H9 (cell line): ENCODE data around the gene DNAI2. TPM values are rescaled to one million over a fixed set of nuclear protein-coding genes. Genes with fewer than 3 reads are reported as not detected.

Source experiments
- DNase-seq: peaks from one replicate; pipeline ENCODE4 v3.0.0-alpha.2; 2017
- H2AFZ ChIP-seq: one replicate; pipeline ENCODE4 v1.6.1; 2013; ENCODE audit warnings: mild to moderate bottlenecking, low read length, control low read depth, moderate library complexity
- H2AK5ac ChIP-seq: 2 replicates; pipeline ENCODE4 v1.6.1; 2013; ENCODE audit warnings: low read length, control low read depth, mixed read lengths; ENCODE audit not compliant: insufficient read length
- H2BK120ac ChIP-seq: one replicate; pipeline ENCODE4 v1.6.1; 2013; ENCODE audit warnings: low read depth, mild to moderate bottlenecking, low read length, control low read depth, inconsistent platforms; ENCODE audit not compliant: poor library complexity, severe bottlenecking
- H2BK12ac ChIP-seq: 2 replicates; pipeline ENCODE4 v1.6.1; 2013; ENCODE audit warnings: low read length, control low read depth, mixed read lengths, low read depth; ENCODE audit not compliant: insufficient read length
- H2BK15ac ChIP-seq: 2 replicates; pipeline ENCODE4 v1.6.1; 2013; ENCODE audit warnings: low read depth, low read length, control low read depth
- H2BK20ac ChIP-seq: one replicate; pipeline ENCODE4 v1.6.1; 2013; ENCODE audit warnings: low read depth, mild to moderate bottlenecking, low read length, control low read depth, inconsistent platforms; ENCODE audit not compliant: poor library complexity, severe bottlenecking
- H2BK5ac ChIP-seq: 2 replicates; pipeline ENCODE4 v1.6.1; 2013; ENCODE audit warnings: low read length, control low read depth, mixed read lengths; ENCODE audit not compliant: insufficient read length
- H3K14ac ChIP-seq: 2 replicates; pipeline ENCODE4 v1.6.1; 2013; ENCODE audit warnings: low read length, control low read depth; ENCODE audit not compliant: insufficient read depth
- H3K18ac ChIP-seq: 2 replicates; pipeline ENCODE4 v1.6.1; 2013; ENCODE audit warnings: low read depth, mild to moderate bottlenecking, mixed read lengths, low read length, control low read depth; ENCODE audit not compliant: insufficient read length
- H3K23ac ChIP-seq: 2 replicates; pipeline ENCODE4 v1.6.1; 2013; ENCODE audit warnings: low read length, control low read depth, mixed read lengths, low read depth; ENCODE audit not compliant: insufficient read length
- H3K23me2 ChIP-seq: 2 replicates; pipeline ENCODE4 v1.6.1; 2013; ENCODE audit warnings: low read depth, mild to moderate bottlenecking, mixed read lengths, low read length, control low read depth; ENCODE audit not compliant: insufficient read length, poor library complexity, severe bottlenecking
- H3K27ac ChIP-seq: 2 replicates; pipeline ENCODE4 v1.5.1; 2013; ENCODE audit warnings: low read length, control low read depth, mixed read lengths, low read depth; ENCODE audit not compliant: insufficient read length
- H3K27me3 ChIP-seq: 2 replicates; pipeline ENCODE4 v1.6.1; 2013; ENCODE audit warnings: low read length, control low read depth, inconsistent platforms; ENCODE audit not compliant: insufficient read depth
- H3K4ac ChIP-seq: 2 replicates; pipeline ENCODE4 v1.6.1; 2013; ENCODE audit warnings: low read depth, mild to moderate bottlenecking, control low read depth, inconsistent platforms, low read length, moderate library complexity
- H3K4me1 ChIP-seq: 2 replicates; pipeline ENCODE4 v1.6.1; 2013; ENCODE audit warnings: low read length, control low read depth, inconsistent platforms; ENCODE audit not compliant: insufficient read depth
- H3K4me2 ChIP-seq: 2 replicates; pipeline ENCODE4 v1.6.1; 2013; ENCODE audit warnings: low read length, control low read depth, mixed read lengths; ENCODE audit not compliant: insufficient read length, insufficient read depth
- H3K56ac ChIP-seq: 2 replicates; pipeline ENCODE4 v1.6.1; 2013; ENCODE audit warnings: low read depth, mild to moderate bottlenecking, mixed read lengths, low read length, control low read depth; ENCODE audit not compliant: insufficient read length
- H3K79me1 ChIP-seq: 2 replicates; pipeline ENCODE4 v1.6.1; 2013; ENCODE audit warnings: low read depth, mild to moderate bottlenecking, moderate library complexity, low read length, control low read depth, inconsistent platforms; ENCODE audit not compliant: insufficient read depth, poor library complexity, severe bottlenecking
- H3K79me2 ChIP-seq: 2 replicates; pipeline ENCODE4 v1.6.1; 2013; ENCODE audit warnings: low read length, control low read depth, inconsistent platforms; ENCODE audit not compliant: insufficient read depth
- H3K9ac ChIP-seq: 2 replicates; pipeline ENCODE4 v1.6.1; 2013; ENCODE audit warnings: low read length, control low read depth, mixed read lengths; ENCODE audit not compliant: insufficient read length; ENCODE audit errors: extremely low read depth
- H3K9me3 ChIP-seq: one replicate; pipeline ENCODE4 v1.6.1; 2013; ENCODE audit warnings: low read depth, low read length, inconsistent platforms; ENCODE audit not compliant: control insufficient read depth
- H3T11ph ChIP-seq: one replicate; pipeline ENCODE4 v1.6.1; 2013; ENCODE audit warnings: mild to moderate bottlenecking, low read length, control low read depth, inconsistent platforms
- H4K20me1 ChIP-seq: one replicate; pipeline ENCODE4 v1.6.1; 2013; ENCODE audit not compliant: control insufficient read depth, insufficient read length, insufficient read depth
- H4K5ac ChIP-seq: 2 replicates; pipeline ENCODE4 v1.6.1; 2013; ENCODE audit warnings: low read depth, mild to moderate bottlenecking, mixed read lengths, low read length, control low read depth; ENCODE audit not compliant: insufficient read length
- H4K8ac ChIP-seq: replicated peaks from 2 replicates; pipeline ENCODE4 v1.6.1; 2013; ENCODE audit warnings: low read length, control low read depth, mixed read lengths, low read depth; ENCODE audit not compliant: insufficient read length
- H4K91ac ChIP-seq: 2 replicates; pipeline ENCODE4 v1.6.1; 2013; ENCODE audit warnings: low read depth, mild to moderate bottlenecking, moderate library complexity, mixed read lengths, low read length, control low read depth; ENCODE audit not compliant: insufficient read length
- H3K27ac Mint-ChIP-seq, 3 experiments: 2 replicates in 2 of 3; 3 replicates in 1 of 3; pipeline ENCODE4 v1.8.0; 2020 to 2021; ENCODE audit warnings: mixed read lengths in 3 of 3, mild to moderate bottlenecking in 1 of 3, moderate library complexity in 1 of 3
- H3K27me3 Mint-ChIP-seq: 2 replicates; pipeline ENCODE4 v1.8.0; 2021; ENCODE audit warnings: low read depth, mild to moderate bottlenecking, moderate library complexity, mixed read lengths
- H3K36me3 Mint-ChIP-seq, 3 experiments: 2 replicates in 2 of 3; 3 replicates in 1 of 3; pipeline ENCODE4 v1.8.0; 2020 to 2021; ENCODE audit warnings: low read depth in 3 of 3, mixed read lengths in 3 of 3; ENCODE audit not compliant: insufficient read depth in 1 of 3
- H3K4me1 Mint-ChIP-seq, 2 experiments: 2 replicates each; pipeline ENCODE4 v1.8.0; 2020; ENCODE audit warnings: mixed read lengths in 2 of 2
- H3K4me3 Mint-ChIP-seq, 2 experiments: 2 replicates in 1 of 2; 3 replicates in 1 of 2; pipeline ENCODE4 v1.8.0; 2020 to 2021; ENCODE audit warnings: mild to moderate bottlenecking in 2 of 2, mixed read lengths in 2 of 2, moderate library complexity in 1 of 2
- H3K9me3 Mint-ChIP-seq, 2 experiments: 2 replicates in 1 of 2; 3 replicates in 1 of 2; pipeline ENCODE4 v1.8.0; 2020; ENCODE audit warnings: mild to moderate bottlenecking in 2 of 2, mixed read lengths in 2 of 2, moderate library complexity in 1 of 2
- CTCF ChIP-seq: fragments of 200-600 bp; sonication (generic); conservative IDR thresholded peaks from 3 replicates; pipeline ENCODE4 v1.8.0; 2021; ENCODE audit warnings: antibody characterized with exemption, mild to moderate bottlenecking
- WGBS: extraction: QIAGEN DNeasy Blood & Tissue Kit; methylation state at CpG from one replicate; pipeline ENCODE4 v1.1.7; 2013; ENCODE audit warnings: missing lambda C conversion rate, low lambda C conversion rate, mixed read lengths; ENCODE audit not compliant: insufficient read length; ENCODE audit errors: extremely low coverage; 5-methylcytosine and 5-hydroxymethylcytosine counted together
- total RNA-seq: library from RNA; stranded (reverse); gene quantifications from 2 replicates; pipeline ENCODE4 v1.2.1, GENCODE V29; 2021

The DNAI2 gene
- total RNA-seq, 1 experiment from 2014 or later = not detected

GRCh38 chr17:74318391-74318790 is 44.4 kb downstream of the DNAI2 start:
- no peak overlapping the region for H4K8ac ChIP-seq
- H2BK5ac ChIP-seq = no peak overlapping the region
- H3K36me3 Mint-ChIP-seq = no peaks in the 10 kb centered on the region
- DNase-seq = no peak
- TF ChIP-seq CTCF = no peak
- WGBS = no CpG with 5 or more reads among the region's 10 CpGs
- no peaks in the 10 kb centered on the region for H3K79me1 ChIP-seq
- no peak overlapping the region for H3K27ac ChIP-seq
- no peak overlapping the region for H2BK120ac ChIP-seq
- no peak overlapping the region for H2AFZ ChIP-seq
- no peak overlapping the region for H2BK12ac ChIP-seq
- no peaks in the 10 kb centered on the region for H3K4me1 Mint-ChIP-seq
- no peak overlapping the region for H2AK5ac ChIP-seq
- no peak overlapping the region for H3K4ac ChIP-seq
- no peak overlapping the region for H3K27ac Mint-ChIP-seq
- H2BK15ac ChIP-seq = no peak overlapping the region
- no peak overlapping the region for H3K4me2 ChIP-seq
- no peak overlapping the region; the same call in 1 of the 2 replicates for H3K14ac ChIP-seq
- no peak overlapping the region for H2BK20ac ChIP-seq
- H3K27me3 Mint-ChIP-seq = peaks cover 45% of the 10 kb centered on the region
- H3K4me1 ChIP-seq = no peaks in the 10 kb centered on the region
- no peaks in the 10 kb centered on the region; a peak in 1 of 5 replicates for H3K9me3 Mint-ChIP-seq
- no peak overlapping the region for H3K4me3 Mint-ChIP-seq
- H3K56ac ChIP-seq = no peak overlapping the region
- H3K23ac ChIP-seq = no peak overlapping the region
- H3K27me3 ChIP-seq = no peaks in the 10 kb centered on the region
- no peak overlapping the region for H4K91ac ChIP-seq
- no peaks in the 10 kb centered on the region for H3K79me2 ChIP-seq
- H3K9ac ChIP-seq = no peak overlapping the region
- H4K5ac ChIP-seq = no peak overlapping the region
- no peaks in the 10 kb centered on the region for H3K23me2 ChIP-seq
- H3K18ac ChIP-seq = no peak overlapping the region
- H4K20me1 ChIP-seq = no peaks in the 10 kb centered on the region
- H3T11ph ChIP-seq = no peak overlapping the region
- no peaks in the 10 kb centered on the region for H3K9me3 ChIP-seq
